ENCODE data around the gene THEMIS. TPM values are rescaled to one million over a fixed set of nuclear protein-coding genes. Genes with fewer than 3 reads are reported as not detected.

The THEMIS gene
- total and polyA plus RNA-seq, 2 experiments from 2014 or later = not detected

DNA sequence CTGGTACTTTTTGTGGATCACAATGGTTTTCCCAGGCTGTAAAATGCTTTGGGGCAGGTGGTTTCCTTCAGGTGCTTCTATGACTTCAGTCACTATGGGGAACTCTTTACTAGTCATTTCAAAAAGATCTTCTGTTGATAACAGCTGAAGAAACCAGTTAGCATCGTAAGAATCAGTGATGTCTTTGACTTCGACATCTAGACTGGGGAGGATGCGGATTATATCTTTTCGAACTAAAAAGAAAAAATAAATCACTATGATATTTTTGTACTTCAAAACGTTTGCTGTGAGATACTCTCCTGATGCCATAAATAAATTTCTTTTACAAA, 87.2 kb downstream of the THEMIS start:
- Mint-ChIP-seq H3K4me1 (peaks cover 8% of the 10 kb centered on the region), H3K27me3 (ENCODE audit: insufficient read depth, low read depth, poor library complexity) (no peaks in the 10 kb centered on the region), H3K9me3 (no peaks in the 10 kb centered on the region), H3K36me3 (ENCODE audit: low read depth) (no peaks in the 10 kb centered on the region), H3K27ac (no peak overlapping the region), H3K4me3 (no peak overlapping the region)
- DNase-seq (ENCODE audit: low spot score) (no peak), ATAC-seq (no peak)
- Histone ChIP-seq H4K20me1 (replicated peaks; ENCODE audit: insufficient read depth) (no peaks in the 10 kb centered on the region), H3K27me3 (ENCODE audit: insufficient read depth) (no peaks in the 10 kb centered on the region), H3K4me2 (no peak overlapping the region), H3K4me1 (ENCODE audit: insufficient read depth) (0 out of 2 replicates have a peak, but pooled peaks cover 3% of the 10 kb centered on the region), H3K79me2 (replicated peaks; ENCODE audit: insufficient read depth) (no peaks in the 10 kb centered on the region), H2AFZ (no peak overlapping the region; the same call in 1 of the 2 replicates), H3K36me3 (ENCODE audit: insufficient read depth) (no peaks in the 10 kb centered on the region), H3K27ac (ENCODE audit: low read depth) (no peak overlapping the region), H3F3A (replicated peaks; ENCODE audit: low read depth) (no peaks in the 10 kb centered on the region), H3K4me3 (no peak overlapping the region), H3K9me2 (ENCODE audit: insufficient read depth) (peaks cover 2% of the 10 kb centered on the region; the same call in 1 of the 2 replicates)
- TF ChIP-seq NANOG (IDR thresholded peaks at IDR 0.05; ENCODE audit: borderline replicate concordance) (no peak), STAT1 (IDR thresholded peaks at IDR 0.05; ENCODE audit: unreplicated experiment) (no peak), ZNF331 (CRISPR knock-in tag; IDR thresholded peaks at IDR 0.05; ENCODE audit: low read depth) (no peak), CREB1 (CRISPR knock-in tag; IDR thresholded peaks at IDR 0.05; ENCODE audit: low read depth) (no peak), POLR2AphosphoS5 (IDR thresholded peaks at IDR 0.05; ENCODE audit: low read depth) (no peak), EZH2 (IDR thresholded peaks at IDR 0.05; ENCODE audit: low read depth, unreplicated experiment) (no peak), ZNF114 (CRISPR knock-in tag; IDR thresholded peaks at IDR 0.05) (no peak), EZH2phosphoT487 (IDR thresholded peaks at IDR 0.05; ENCODE audit: unreplicated experiment) (no peak), JUNB (IDR thresholded peaks at IDR 0.05; ENCODE audit: unreplicated experiment) (no peak)
- TF ChIP-seq, protein P1, sequence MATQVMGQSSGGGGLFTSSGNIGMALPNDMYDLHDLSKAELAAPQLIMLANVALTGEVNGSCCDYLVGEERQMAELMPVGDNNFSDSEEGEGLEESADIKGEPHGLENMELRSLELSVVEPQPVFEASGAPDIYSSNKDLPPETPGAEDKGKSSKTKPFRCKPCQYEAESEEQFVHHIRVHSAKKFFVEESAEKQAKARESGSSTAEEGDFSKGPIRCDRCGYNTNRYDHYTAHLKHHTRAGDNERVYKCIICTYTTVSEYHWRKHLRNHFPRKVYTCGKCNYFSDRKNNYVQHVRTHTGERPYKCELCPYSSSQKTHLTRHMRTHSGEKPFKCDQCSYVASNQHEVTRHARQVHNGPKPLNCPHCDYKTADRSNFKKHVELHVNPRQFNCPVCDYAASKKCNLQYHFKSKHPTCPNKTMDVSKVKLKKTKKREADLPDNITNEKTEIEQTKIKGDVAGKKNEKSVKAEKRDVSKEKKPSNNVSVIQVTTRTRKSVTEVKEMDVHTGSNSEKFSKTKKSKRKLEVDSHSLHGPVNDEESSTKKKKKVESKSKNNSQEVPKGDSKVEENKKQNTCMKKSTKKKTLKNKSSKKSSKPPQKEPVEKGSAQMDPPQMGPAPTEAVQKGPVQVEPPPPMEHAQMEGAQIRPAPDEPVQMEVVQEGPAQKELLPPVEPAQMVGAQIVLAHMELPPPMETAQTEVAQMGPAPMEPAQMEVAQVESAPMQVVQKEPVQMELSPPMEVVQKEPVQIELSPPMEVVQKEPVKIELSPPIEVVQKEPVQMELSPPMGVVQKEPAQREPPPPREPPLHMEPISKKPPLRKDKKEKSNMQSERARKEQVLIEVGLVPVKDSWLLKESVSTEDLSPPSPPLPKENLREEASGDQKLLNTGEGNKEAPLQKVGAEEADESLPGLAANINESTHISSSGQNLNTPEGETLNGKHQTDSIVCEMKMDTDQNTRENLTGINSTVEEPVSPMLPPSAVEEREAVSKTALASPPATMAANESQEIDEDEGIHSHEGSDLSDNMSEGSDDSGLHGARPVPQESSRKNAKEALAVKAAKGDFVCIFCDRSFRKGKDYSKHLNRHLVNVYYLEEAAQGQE (IDR thresholded peaks at IDR 0.05; ENCODE audit: unreplicated experiment) = no peak
- TF ChIP-seq, protein P2, sequence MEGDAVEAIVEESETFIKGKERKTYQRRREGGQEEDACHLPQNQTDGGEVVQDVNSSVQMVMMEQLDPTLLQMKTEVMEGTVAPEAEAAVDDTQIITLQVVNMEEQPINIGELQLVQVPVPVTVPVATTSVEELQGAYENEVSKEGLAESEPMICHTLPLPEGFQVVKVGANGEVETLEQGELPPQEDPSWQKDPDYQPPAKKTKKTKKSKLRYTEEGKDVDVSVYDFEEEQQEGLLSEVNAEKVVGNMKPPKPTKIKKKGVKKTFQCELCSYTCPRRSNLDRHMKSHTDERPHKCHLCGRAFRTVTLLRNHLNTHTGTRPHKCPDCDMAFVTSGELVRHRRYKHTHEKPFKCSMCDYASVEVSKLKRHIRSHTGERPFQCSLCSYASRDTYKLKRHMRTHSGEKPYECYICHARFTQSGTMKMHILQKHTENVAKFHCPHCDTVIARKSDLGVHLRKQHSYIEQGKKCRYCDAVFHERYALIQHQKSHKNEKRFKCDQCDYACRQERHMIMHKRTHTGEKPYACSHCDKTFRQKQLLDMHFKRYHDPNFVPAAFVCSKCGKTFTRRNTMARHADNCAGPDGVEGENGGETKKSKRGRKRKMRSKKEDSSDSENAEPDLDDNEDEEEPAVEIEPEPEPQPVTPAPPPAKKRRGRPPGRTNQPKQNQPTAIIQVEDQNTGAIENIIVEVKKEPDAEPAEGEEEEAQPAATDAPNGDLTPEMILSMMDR (conservative IDR thresholded peaks at IDR 0.05; ENCODE audit: low read depth in 2 of 2) = no peak
- TF ChIP-seq, protein P3, sequence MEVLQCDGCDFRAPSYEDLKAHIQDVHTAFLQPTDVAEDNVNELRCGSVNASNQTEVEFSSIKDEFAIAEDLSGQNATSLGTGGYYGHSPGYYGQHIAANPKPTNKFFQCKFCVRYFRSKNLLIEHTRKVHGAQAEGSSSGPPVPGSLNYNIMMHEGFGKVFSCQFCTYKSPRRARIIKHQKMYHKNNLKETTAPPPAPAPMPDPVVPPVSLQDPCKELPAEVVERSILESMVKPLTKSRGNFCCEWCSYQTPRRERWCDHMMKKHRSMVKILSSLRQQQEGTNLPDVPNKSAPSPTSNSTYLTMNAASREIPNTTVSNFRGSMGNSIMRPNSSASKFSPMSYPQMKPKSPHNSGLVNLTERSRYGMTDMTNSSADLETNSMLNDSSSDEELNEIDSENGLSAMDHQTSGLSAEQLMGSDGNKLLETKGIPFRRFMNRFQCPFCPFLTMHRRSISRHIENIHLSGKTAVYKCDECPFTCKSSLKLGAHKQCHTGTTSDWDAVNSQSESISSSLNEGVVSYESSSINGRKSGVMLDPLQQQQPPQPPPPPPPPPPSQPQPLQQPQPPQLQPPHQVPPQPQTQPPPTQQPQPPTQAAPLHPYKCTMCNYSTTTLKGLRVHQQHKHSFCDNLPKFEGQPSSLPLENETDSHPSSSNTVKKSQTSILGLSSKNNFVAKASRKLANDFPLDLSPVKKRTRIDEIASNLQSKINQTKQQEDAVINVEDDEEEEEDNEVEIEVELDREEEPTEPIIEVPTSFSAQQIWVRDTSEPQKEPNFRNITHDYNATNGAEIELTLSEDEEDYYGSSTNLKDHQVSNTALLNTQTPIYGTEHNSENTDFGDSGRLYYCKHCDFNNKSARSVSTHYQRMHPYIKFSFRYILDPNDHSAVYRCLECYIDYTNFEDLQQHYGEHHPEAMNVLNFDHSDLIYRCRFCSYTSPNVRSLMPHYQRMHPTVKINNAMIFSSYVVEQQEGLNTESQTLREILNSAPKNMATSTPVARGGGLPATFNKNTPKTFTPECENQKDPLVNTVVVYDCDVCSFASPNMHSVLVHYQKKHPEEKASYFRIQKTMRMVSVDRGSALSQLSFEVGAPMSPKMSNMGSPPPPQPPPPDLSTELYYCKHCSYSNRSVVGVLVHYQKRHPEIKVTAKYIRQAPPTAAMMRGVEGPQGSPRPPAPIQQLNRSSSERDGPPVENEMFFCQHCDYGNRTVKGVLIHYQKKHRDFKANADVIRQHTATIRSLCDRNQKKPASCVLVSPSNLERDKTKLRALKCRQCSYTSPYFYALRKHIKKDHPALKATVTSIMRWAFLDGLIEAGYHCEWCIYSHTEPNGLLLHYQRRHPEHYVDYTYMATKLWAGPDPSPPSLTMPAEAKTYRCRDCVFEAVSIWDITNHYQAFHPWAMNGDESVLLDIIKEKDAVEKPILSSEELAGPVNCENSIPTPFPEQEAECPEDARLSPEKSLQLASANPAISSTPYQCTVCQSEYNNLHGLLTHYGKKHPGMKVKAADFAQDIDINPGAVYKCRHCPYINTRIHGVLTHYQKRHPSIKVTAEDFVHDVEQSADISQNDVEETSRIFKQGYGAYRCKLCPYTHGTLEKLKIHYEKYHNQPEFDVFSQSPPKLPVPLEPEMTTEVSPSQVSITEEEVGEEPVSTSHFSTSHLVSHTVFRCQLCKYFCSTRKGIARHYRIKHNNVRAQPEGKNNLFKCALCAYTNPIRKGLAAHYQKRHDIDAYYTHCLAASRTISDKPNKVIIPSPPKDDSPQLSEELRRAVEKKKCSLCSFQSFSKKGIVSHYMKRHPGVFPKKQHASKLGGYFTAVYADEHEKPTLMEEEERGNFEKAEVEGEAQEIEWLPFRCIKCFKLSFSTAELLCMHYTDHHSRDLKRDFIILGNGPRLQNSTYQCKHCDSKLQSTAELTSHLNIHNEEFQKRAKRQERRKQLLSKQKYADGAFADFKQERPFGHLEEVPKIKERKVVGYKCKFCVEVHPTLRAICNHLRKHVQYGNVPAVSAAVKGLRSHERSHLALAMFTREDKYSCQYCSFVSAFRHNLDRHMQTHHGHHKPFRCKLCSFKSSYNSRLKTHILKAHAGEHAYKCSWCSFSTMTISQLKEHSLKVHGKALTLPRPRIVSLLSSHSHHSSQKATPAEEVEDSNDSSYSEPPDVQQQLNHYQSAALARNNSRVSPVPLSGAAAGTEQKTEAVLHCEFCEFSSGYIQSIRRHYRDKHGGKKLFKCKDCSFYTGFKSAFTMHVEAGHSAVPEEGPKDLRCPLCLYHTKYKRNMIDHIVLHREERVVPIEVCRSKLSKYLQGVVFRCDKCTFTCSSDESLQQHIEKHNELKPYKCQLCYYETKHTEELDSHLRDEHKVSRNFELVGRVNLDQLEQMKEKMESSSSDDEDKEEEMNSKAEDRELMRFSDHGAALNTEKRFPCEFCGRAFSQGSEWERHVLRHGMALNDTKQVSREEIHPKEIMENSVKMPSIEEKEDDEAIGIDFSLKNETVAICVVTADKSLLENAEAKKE (CRISPR knock-in tag; IDR thresholded peaks at IDR 0.05) = no peak
- TF ChIP-seq, protein P4, sequence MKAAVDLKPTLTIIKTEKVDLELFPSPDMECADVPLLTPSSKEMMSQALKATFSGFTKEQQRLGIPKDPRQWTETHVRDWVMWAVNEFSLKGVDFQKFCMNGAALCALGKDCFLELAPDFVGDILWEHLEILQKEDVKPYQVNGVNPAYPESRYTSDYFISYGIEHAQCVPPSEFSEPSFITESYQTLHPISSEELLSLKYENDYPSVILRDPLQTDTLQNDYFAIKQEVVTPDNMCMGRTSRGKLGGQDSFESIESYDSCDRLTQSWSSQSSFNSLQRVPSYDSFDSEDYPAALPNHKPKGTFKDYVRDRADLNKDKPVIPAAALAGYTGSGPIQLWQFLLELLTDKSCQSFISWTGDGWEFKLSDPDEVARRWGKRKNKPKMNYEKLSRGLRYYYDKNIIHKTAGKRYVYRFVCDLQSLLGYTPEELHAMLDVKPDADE (IDR thresholded peaks at IDR 0.05) = no peak
